Glomerular visceral epithelial cell (primary cell): Measurements from ENCODE around the gene ARHGAP22.

Source experiments
- DNase-seq: peaks from one replicate; pipeline ENCODE4 v3.0.0-alpha.2; 2016; ENCODE audit errors: extremely low spot score

ARHGAP22 gene

GRCh38 chr10:48587819-48588218 lies 17.1 kb downstream of the ARHGAP22 start:
- DNase-seq, result no peak

DNA sequence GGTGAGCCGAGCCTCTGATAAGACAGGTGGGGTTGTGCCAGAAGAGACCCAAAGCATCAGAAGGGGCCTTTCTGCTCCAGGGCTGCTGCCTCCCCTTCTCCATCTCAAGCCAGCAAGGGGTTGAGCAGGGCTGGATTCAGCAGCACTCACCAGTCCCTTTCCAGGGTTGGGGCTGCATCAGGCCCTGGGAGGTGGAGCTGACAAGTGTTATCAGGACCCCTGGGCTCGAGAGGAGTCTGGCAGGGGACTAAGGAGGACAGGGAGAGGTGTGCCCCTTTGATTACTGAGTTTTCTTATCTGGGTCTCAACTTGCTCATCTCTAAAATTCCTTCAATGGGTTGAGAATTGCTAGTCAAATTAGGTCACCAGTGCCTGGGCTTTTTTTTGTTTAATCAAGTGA lies 17.8 kb downstream of the ARHGAP22 start:
- no peak for DNase-seq

GRCh38 chr10:48582970-48583369 lies 21.9 kb downstream of the ARHGAP22 start:
- DNase-seq, result no peak

DNA sequence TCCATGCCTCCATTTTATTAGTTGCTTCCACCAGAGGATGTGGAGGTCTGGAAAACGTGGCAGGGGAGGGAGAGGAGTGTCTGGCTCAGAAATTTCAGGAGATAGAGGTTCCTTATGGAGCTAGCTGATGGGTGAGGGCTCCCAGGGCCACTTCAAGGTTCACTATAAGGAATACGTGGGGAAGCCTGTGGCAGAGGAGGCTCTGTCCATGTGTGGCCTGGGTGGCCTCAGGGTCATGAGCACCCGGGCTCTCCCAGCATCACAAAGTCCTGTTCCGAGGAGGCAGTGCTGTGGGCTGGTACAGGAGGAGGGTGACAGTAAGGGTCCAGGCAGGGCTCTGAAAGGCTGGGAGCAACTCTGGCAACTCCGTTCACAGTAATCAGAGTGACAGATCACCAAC lies 24.6 kb downstream of the ARHGAP22 start:
- no peak for DNase-seq

- no peak for DNase-seq
Observed at GRCh38 chr10:48579251-48579960, 25.5 kb downstream of the ARHGAP22 start.

DNA sequence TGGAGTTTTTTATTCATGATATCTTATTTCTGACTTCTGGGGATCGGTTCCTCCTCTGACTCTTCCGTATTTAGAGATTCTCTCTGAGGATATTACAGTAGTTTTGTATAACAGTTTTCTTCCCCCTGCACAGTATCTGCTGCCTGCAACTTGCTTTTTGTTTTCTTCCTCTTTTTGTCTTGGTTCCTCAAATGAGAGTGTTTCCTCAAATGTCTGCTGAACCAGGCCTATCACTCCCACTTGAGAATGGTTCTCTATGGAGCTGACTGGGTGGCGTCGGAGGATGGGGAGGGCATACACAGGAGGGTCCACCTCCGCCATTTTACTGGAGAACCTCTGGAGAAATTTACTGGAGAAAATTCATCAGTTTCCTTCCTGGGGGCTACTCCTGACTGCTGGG lies 27.7 kb downstream of the ARHGAP22 start:
- DNase-seq, result no peak

DNA sequence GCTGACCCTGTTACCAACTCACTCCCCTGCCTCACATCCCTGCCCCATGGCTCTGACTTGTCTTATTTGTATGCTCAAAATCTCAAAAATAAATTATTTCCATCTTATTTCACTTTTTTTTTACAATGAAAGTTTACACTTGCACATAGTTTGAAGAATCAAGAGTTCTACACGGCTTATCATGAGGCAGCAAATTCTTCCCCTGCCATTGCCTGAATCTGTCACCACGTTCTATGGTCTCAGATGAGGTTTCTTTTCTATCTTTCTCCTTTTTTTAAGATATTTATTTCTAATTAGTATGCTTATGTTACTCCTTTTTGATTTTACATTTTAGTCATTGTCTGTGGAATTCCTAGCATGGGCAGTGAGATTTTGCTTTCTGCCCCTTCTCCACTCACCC lies 28.4 kb downstream of the ARHGAP22 start:
- no peak for DNase-seq

GRCh38 chr10:48575901-48576300 lies 29.0 kb downstream of the ARHGAP22 start:
- DNase-seq, result no peak

- DNase-seq, result no peak
Observed at GRCh38 chr10:48574817-48575380, 30.0 kb downstream of the ARHGAP22 start.

- no peak for DNase-seq
Observed at GRCh38 chr10:48574322-48574796, 30.5 kb downstream of the ARHGAP22 start.

DNA sequence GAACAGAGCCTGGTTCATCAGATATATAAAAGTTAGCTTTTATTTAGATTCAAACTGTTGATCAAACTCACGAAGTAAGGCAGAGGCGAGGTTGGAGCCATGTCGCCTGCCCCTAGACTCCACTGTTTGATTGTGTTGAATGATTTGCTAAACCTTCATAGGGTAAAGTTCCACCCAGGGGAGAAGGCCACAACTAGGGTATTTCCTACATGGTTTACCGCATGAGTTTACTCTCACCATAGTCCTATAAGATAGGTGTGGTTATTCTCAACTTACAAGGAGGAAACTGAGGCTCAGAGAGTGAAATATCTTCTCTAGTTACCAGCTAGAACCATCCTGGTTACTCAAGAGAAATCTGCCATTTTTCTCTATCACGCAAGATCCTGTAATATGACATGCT lies 31.8 kb downstream of the ARHGAP22 start:
- DNase-seq, result no peak

DNA sequence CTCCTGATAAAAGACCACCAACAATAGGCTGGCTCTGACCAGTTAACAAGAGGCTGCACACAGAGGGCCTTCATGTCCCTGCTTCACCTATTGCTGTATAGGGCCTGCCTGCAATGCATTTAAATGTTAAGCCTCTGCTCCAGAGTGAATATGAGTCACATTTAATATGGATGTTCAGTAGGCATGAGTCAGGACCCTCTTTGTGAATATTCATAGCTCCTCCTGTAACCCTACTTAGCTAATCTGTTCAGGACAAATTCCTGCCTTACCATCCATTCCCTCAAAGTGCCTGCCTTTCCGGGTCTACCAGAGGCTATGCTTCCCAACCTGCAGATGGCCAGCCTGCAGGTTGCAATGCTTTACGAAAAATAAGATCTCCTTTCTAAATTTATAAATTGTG lies 32.5 kb downstream of the ARHGAP22 start:
- DNase-seq, result peak; percentile 5

GRCh38 chr10:48568546-48568945 lies 36.3 kb downstream of the ARHGAP22 start:
- DNase-seq, result no peak

DNA sequence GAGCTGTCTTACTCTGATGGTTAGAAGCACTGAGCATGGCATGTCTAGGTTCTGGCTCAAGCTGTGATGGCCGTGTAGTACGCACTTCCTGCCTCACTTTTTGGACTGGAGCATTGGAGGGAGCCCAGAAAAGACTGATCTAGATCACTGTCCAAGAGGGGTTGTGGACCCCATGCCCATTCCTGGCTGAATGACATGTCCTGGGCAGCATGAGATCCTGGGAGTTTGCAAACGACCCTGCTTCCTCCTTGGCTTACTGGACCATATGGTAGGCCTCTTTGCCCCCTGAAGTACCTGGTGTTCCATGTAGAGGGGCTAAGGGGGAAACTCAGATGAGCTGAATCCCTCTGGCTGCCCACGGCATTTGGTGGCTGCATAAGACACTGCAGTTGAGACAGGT lies 36.7 kb downstream of the ARHGAP22 start:
- no peak for DNase-seq

DNA sequence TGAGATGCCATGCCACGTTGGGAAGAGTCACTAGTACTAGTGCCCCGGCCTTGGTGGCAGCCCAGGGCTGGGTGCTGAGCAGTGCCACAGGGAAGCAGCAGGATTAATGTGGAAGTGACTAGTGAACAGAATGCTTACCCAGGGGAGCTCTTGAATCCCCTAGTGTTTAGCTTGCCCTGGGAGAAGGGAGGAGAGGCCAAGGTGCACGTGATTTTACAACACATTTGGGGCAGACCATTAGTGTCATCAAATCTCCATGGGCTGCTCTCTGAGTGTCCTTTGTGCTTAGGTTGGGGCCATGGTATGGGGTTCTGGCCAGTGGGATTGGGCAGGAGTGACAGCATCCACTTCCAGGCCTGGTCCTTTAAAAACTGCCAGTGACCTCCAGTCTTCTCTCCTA lies 37.5 kb downstream of the ARHGAP22 start:
- no peak for DNase-seq

DNA sequence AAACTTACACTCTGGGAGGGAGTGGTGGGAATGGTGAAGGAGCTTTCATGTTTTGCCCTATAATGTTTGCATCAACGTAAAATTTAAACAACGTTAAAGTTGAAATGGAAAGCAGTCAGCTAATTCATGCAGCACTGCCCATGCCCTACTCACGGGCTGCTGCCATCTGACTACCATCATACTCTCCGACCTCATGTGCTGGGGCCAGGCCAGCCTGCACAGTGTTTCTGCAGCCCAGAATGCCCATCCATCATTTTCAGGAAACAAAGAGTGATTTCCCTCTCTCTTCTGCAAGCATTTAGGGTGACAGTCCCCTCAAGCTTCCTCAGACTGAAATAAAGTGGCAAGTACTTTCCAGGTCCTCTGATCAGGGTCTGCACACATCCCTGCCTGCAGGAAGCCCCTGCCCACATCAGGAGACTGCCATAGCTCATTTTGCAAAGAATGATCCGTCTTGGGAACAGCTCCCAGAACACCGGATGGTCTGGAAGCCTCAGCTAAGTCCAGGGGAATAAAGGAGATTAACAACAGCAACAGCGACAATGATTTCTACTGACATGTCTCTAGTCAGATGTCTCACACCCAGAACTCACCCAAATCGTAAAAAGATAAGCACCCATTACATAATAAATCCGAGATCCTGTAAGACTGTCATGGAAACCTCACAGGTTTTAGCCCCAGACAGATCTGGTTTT lies 40.3 kb downstream of the ARHGAP22 start:
- no peak for DNase-seq

- no peak for DNase-seq
Observed at GRCh38 chr10:48557511-48558123, 47.3 kb downstream of the ARHGAP22 start.

GRCh38 chr10:48556713-48557112 lies 48.2 kb downstream of the ARHGAP22 start:
- DNase-seq, result no peak

DNA sequence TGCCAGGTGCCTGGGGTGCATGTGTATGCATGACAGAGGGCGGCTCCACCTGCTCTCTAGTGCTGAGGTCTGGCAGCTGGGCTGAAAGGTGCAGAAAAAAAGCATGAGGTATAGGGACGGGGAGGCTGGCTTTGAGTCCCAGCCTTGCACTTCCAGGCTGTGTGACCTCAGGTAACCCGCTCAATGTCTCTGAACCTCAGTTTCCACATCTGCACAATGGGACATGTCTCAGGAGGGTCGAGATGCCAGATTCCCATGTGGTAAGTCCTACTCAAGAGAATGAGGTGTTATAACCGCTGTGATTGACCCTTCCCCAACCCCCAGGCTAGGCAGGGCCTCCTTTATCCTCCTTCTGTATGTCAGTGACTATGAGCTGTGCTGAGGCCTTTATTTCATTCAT lies 48.8 kb downstream of the ARHGAP22 start:
- no peak for DNase-seq

- DNase-seq, result no peak
Observed at GRCh38 chr10:48555310-48556042, 49.4 kb downstream of the ARHGAP22 start.

- no peak for DNase-seq
Observed at GRCh38 chr10:48554656-48555055, 50.2 kb downstream of the ARHGAP22 start.

GRCh38 chr10:48554246-48554645 lies 50.6 kb downstream of the ARHGAP22 start:
- no peak for DNase-seq
